ENCODE data around the gene EIF4E1B.

DNA sequence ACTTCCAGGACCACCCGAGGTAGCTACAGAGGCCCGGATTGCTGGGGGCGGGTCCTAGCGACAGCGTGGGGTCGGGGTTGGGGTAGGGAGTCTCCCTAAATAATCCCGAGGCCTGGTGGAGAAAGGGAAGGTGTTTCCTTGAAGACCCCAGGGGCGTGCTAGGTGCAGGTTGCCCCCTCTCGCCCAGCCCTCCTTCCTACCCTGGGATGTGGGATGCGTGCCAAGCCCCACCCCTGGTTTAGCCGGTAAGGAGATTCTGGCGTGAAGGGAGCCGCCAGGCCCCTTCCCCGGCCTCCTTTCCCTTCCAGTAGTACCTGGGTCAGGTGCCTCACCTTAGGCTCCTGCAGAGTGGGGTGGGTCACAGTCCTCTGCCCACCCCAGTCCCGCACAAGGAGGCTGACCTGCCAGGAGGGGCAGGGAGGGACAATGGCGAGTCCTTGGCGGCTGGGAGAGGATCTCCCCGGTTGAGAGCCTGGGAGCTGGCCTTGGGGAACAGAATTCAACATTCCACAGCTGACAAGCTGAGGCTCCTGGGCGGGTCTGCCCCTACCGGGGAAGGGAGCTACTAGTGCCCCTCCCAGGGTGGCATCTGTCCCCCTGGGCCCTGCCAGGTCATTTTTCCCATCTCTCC, 17.5 kb downstream of the EIF4E1B start:
- TF ChIP-seq EZH2 (IDR thresholded peaks at IDR 0.05) (no peak), POLR2AphosphoS5 (IDR thresholded peaks at IDR 0.05; ENCODE audit: borderline replicate concordance, low read depth, low read length) (no peak)

Data from SK-N-MC (cell line).